Activated CD4-positive, alpha-beta T cell treated with anti-CD3 and anti-CD28 coated beads, Interleukin-2, amount 10 ng/mL, durations not matched to agents 7 days and 5 days (primary cell): ENCODE results near the gene GUCA1A. TPM values are rescaled to one million over a fixed set of nuclear protein-coding genes. Genes with fewer than 3 reads are reported as not detected.
"Not testable (repeated sequence)": the region's sequence is repeated elsewhere in the genome, so short reads cannot be mapped to it uniquely, and the experiment has no call there.

Source experiments
- CTCF ChIA-PET: fragments of 350-600 bp; sonication (Branson Sonifier 250); formaldehyde crosslinking; loops from one replicate; lab custom pipeline; 2021; ENCODE audit warnings: antibody characterized with exemption; lab: Charles Lee
- POLR2A ChIA-PET: fragments of 350-600 bp; sonication (Branson Sonifier 250); formaldehyde crosslinking; loops from one replicate; lab custom pipeline; 2021; ENCODE audit warnings: antibody characterized with exemption; lab: Charles Lee
- DNase-seq: peaks from one replicate; pipeline ENCODE4 v3.0.0-alpha.2; 2020
- H3K27ac Mint-ChIP-seq: one replicate; pipeline ENCODE4 v1.8.0; 2021; ENCODE audit warnings: mild to moderate bottlenecking, moderate library complexity, mixed read lengths
- H3K27me3 Mint-ChIP-seq: one replicate; pipeline ENCODE4 v1.8.0; 2021; ENCODE audit warnings: mixed read lengths
- H3K36me3 Mint-ChIP-seq: one replicate; pipeline ENCODE4 v1.8.0; 2021; ENCODE audit warnings: low read depth, mixed read lengths
- H3K4me1 Mint-ChIP-seq: one replicate; pipeline ENCODE4 v1.8.0; 2021; ENCODE audit warnings: mixed read lengths
- H3K4me3 Mint-ChIP-seq: one replicate; pipeline ENCODE4 v1.8.0; 2021; ENCODE audit warnings: mild to moderate bottlenecking, moderate library complexity, mixed read lengths
- H3K9me3 Mint-ChIP-seq: one replicate; pipeline ENCODE4 v1.8.0; 2021; ENCODE audit warnings: mixed read lengths
- total RNA-seq, 2 experiments: library from RNA; stranded (reverse); gene quantifications; one replicate each; pipeline ENCODE4 v1.2.3, GENCODE V29; 2021

Gene GUCA1A
- total RNA-seq, 2 experiments from 2014 or later: not detected

DNA sequence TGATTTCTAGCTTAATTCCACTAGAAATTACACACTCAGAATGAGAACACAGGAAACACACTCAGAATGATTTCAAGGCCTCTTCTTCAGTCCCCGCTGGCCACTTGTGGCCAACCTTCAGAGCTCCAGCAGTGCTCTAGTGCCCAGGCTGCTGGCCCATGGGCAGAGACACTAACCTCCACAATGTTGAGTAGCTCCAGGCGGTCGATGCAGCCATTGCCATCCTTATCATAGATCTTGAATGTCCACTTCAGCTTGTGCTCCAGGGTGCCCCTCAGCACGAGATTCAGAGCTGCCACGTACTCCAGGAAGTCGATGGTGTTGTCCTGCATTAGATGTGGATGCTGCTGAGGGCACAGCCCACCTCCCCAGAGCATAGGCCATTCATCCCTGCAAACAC is 15.2 kb downstream of the GUCA1A start:
- H3K27me3 Mint-ChIP-seq: no peaks in the 10 kb centered on the region
- no peak overlapping the region for H3K4me3 Mint-ChIP-seq
- POLR2A ChIA-PET: no interaction called here
- CTCF ChIA-PET: interaction anchor here (1.0 to 1.1 kb wide), 2 partner anchors 9 to 11 kb away, joined by 3 to 4 read pairs; no protein-coding TSS in a partner anchor
- no peaks in the 10 kb centered on the region for H3K36me3 Mint-ChIP-seq
- H3K4me1 Mint-ChIP-seq: no peaks in the 10 kb centered on the region
- DNase-seq: no peak
- H3K27ac Mint-ChIP-seq: no peak overlapping the region
- no peaks in the 10 kb centered on the region for H3K9me3 Mint-ChIP-seq

DNA sequence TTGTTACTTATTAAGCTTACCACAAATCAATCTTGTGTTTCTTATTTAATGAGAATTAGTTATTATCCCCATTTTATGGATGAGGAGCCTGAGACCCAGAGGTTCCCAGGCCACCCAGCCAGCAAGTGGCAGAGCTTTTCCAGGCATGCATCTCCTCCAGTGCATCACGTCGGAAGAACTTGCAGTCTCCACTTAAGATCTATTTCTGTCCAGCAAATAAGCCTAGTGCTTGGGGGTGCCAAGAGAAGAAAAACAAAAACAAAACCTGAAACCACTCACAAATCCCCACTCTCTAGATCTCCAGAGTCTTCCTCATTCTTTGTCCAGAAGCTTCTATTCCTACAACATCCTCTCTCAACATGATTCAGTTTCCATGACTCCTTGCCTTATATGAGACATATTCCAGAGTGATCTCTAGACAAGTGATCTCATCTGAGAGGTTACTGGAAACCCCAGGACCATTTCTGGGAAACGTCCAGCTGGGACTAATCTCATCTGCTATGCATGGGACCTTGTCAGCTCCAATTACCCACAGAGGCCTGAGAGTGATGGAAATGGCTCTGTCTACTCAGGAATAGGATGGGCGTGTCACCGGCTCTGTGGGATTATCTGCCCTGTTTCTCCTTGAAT is 17.5 kb downstream of the GUCA1A start:
- H3K4me1 Mint-ChIP-seq: no peaks in the 10 kb centered on the region
- no peak overlapping the region for H3K27ac Mint-ChIP-seq
- no peaks in the 10 kb centered on the region for H3K36me3 Mint-ChIP-seq
- H3K9me3 Mint-ChIP-seq: no peaks in the 10 kb centered on the region
- no peak for DNase-seq
- no peak overlapping the region for H3K4me3 Mint-ChIP-seq
- POLR2A ChIA-PET: no interaction called here
- CTCF ChIA-PET: interaction anchor here (0.9 kb wide), 1 partner anchor 403 kb away, joined by 4 read pairs; the partner anchor contains the start of gene TOMM6
- no peaks in the 10 kb centered on the region for H3K27me3 Mint-ChIP-seq

DNA sequence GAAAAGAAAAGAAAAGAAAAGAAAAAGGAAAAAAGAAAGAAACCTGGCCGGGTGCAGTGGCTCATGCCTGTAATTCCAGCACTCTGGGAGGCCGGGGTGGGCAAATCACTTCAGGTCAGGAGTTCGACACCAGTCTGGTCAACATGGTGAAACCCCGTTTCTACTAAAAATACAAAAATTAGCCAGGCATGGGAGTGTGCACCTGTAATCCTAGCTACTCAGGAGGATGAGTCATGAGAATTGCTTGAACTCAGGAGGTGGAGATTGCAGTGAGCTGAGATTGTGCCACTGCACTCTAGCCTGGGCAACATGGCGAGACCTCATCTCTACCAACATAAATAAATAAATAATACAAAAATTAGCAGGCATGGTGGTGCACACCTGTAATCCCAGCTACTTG is 19.2 kb downstream of the GUCA1A start:
- DNase-seq, POLR2A ChIA-PET, H3K27ac Mint-ChIP-seq, H3K4me1 Mint-ChIP-seq, CTCF ChIA-PET, H3K27me3 Mint-ChIP-seq, H3K9me3 Mint-ChIP-seq, H3K4me3 Mint-ChIP-seq, H3K36me3 Mint-ChIP-seq: not testable (repeated sequence)

DNA sequence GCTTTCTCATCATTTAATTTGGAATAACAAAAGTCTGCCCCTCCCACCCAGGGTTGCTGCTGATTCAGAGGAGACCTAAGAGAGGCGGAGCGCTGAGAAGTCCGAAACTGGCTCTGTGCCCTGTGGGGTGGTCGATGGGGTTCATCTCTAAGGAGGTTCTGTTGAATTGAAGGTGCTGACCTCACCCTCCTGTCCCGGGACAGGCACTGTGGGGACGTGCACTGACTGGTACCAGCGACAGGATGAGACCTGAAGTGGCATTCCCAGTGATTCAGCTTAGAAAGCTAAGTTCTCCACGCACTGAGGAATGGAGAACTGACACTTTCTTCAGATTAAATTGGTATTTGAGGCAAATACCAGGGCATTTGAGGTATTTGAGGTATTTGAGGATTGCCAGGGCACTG is 20.3 kb downstream of the GUCA1A start:
- Mint-ChIP-seq H3K27ac (no peak overlapping the region), H3K4me1 (no peaks in the 10 kb centered on the region), H3K4me3 (no peak overlapping the region), H3K27me3 (no peaks in the 10 kb centered on the region), H3K36me3 (no peaks in the 10 kb centered on the region), H3K9me3 (no peaks in the 10 kb centered on the region)
- CTCF ChIA-PET: interaction anchor here (0.6 to 1.9 kb wide), 2 partner anchors 12 to 341 kb away, joined by 3 to 5 read pairs; no protein-coding TSS in a partner anchor
- DNase-seq: no peak
- POLR2A ChIA-PET: no interaction called here

GRCh38 chr6:42194056-42194455 is 20.9 kb downstream of the GUCA1A start:
- Mint-ChIP-seq H3K4me1 (no peaks in the 10 kb centered on the region), H3K9me3 (no peaks in the 10 kb centered on the region), H3K27me3 (no peaks in the 10 kb centered on the region), H3K36me3 (no peaks in the 10 kb centered on the region), H3K4me3 (no peak overlapping the region), H3K27ac (no peak overlapping the region)
- no peak for DNase-seq
- ChIA-PET CTCF (interaction anchor here (0.6 to 1.9 kb wide), 2 partner anchors 12 to 340 kb away, joined by 3 to 5 read pairs; no protein-coding TSS in a partner anchor), POLR2A (no interaction called here)

GRCh38 chr6:42195415-42195814 is 22.3 kb downstream of the GUCA1A start:
- Mint-ChIP-seq H3K4me1 (peaks cover 3% of the 10 kb centered on the region), H3K27me3 (no peaks in the 10 kb centered on the region), H3K36me3 (peaks cover 6% of the 10 kb centered on the region), H3K27ac (no peak overlapping the region), H3K9me3 (no peaks in the 10 kb centered on the region), H3K4me3 (no peak overlapping the region)
- DNase-seq: no peak
- CTCF ChIA-PET: interaction anchor here (0.6 to 1.9 kb wide), 2 partner anchors 14 to 570 kb away, joined by 3 to 5 read pairs; no protein-coding TSS in a partner anchor
- POLR2A ChIA-PET: no interaction called here

GRCh38 chr6:42197555-42198362 is 24.6 kb downstream of the GUCA1A start:
- peaks cover 12% of the 10 kb centered on the region for H3K36me3 Mint-ChIP-seq
- peaks cover 3% of the 10 kb centered on the region for H3K4me1 Mint-ChIP-seq
- no peaks in the 10 kb centered on the region for H3K9me3 Mint-ChIP-seq
- no peak for DNase-seq
- H3K27ac Mint-ChIP-seq: no peak overlapping the region
- CTCF ChIA-PET: no interaction called here
- H3K4me3 Mint-ChIP-seq: no peak overlapping the region
- POLR2A ChIA-PET: no interaction called here
- no peaks in the 10 kb centered on the region for H3K27me3 Mint-ChIP-seq

GRCh38 chr6:42199106-42199981 is 26.2 kb downstream of the GUCA1A start:
- Mint-ChIP-seq H3K27ac (no peak overlapping the region), H3K36me3 (peaks cover 13% of the 10 kb centered on the region), H3K4me3 (no peak overlapping the region), H3K4me1 (peaks cover 3% of the 10 kb centered on the region), H3K9me3 (no peaks in the 10 kb centered on the region), H3K27me3 (no peaks in the 10 kb centered on the region)
- CTCF ChIA-PET: no interaction called here
- POLR2A ChIA-PET: no interaction called here
- no peak for DNase-seq

GRCh38 chr6:42200035-42200434 is 26.9 kb downstream of the GUCA1A start:
- Mint-ChIP-seq H3K27me3 (no peaks in the 10 kb centered on the region), H3K9me3 (no peaks in the 10 kb centered on the region), H3K4me1 (peaks cover 3% of the 10 kb centered on the region), H3K27ac (no peak overlapping the region), H3K36me3 (peaks cover 13% of the 10 kb centered on the region), H3K4me3 (no peak overlapping the region)
- CTCF ChIA-PET: interaction anchor here (1.0 kb wide), 1 partner anchor 14 kb away, joined by 4 read pairs; no protein-coding TSS in a partner anchor
- POLR2A ChIA-PET: no interaction called here
- no peak for DNase-seq

- no peak overlapping the region for H3K4me3 Mint-ChIP-seq
- H3K27ac Mint-ChIP-seq: no peak overlapping the region
- peaks cover 3% of the 10 kb centered on the region for H3K4me1 Mint-ChIP-seq
- ChIA-PET POLR2A (no interaction called here), CTCF (interaction anchor here (0.8 to 1.0 kb wide), 2 partner anchors 13 to 15 kb away, joined by 3 to 4 read pairs; no protein-coding TSS in a partner anchor)
- no peaks in the 10 kb centered on the region for H3K27me3 Mint-ChIP-seq
- no peak for DNase-seq
- no peaks in the 10 kb centered on the region for H3K9me3 Mint-ChIP-seq
- peaks cover 17% of the 10 kb centered on the region for H3K36me3 Mint-ChIP-seq
These were observed 28.2 kb downstream of the GUCA1A start for GRCh38 chr6:42201382-42201781.

GRCh38 chr6:42202131-42202915 is 29.2 kb downstream of the GUCA1A start:
- CTCF ChIA-PET: interaction anchor here (0.7 to 2.0 kb wide), 2 partner anchors 12 to 281 kb away, joined by 3 to 11 read pairs; partner anchors contain the start of genes BYSL and MED20
- POLR2A ChIA-PET, H3K27ac Mint-ChIP-seq, H3K27me3 Mint-ChIP-seq, H3K4me1 Mint-ChIP-seq, DNase-seq, H3K9me3 Mint-ChIP-seq, H3K4me3 Mint-ChIP-seq: not testable (repeated sequence)
- H3K36me3 Mint-ChIP-seq: peaks cover 19% of the 10 kb centered on the region

DNA sequence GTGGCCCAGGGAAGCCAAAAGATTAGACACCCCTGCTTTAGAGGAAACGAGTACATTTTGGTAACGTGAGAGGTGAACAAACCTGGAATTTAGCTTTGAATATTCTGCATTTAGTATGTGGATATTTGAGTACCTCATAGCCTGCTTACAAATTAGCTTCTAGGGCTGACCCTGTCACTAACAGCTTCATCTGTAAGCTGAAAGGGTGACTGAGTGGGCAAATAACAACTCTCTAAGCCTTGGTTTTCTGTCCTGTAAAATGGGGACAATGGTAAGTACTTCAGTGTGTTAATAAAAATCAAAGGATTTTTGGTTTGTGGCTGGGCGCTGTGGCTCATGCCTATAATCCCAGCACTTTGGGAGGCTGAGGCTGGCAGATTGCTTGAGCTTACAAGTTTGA is 30.0 kb downstream of the GUCA1A start:
- H3K4me1 Mint-ChIP-seq: peaks cover 3% of the 10 kb centered on the region
- ChIA-PET POLR2A (no interaction called here), CTCF (interaction anchor here (0.7 to 2.0 kb wide), 3 partner anchors 11 to 282 kb away, joined by 3 to 11 read pairs (median 3); partner anchors contain the start of genes BYSL, MED20 and MRPS10)
- no peaks in the 10 kb centered on the region for H3K9me3 Mint-ChIP-seq
- no peak overlapping the region for H3K27ac Mint-ChIP-seq
- H3K4me3 Mint-ChIP-seq: no peak overlapping the region
- DNase-seq: no peak
- peaks cover 27% of the 10 kb centered on the region for H3K36me3 Mint-ChIP-seq
- H3K27me3 Mint-ChIP-seq: no peaks in the 10 kb centered on the region
